Spleen (tissue), 11 donors: Measurements from ENCODE around the gene USP36. TPM values are rescaled to one million over a fixed set of nuclear protein-coding genes. Genes with fewer than 3 reads are reported as not detected.
A peak's percentile ranks its signal among the peaks of the same experiment; 100 is the strongest.

Experiments
- DNase-seq: peaks from one replicate; pipeline ENCODE4 v3.0.0-alpha.2; 2020
- H3K27ac ChIP-seq, 8 donors: fragments of 200-600 bp; sonication (generic) in 7 of 8; 1 replicate in 4 of 8; 2 replicates in 4 of 8; pipeline versions ENCODE4 v1.5.0 to v1.8.0; 2016 to 2021; ENCODE audit warnings: inconsistent platforms in 4 of 8, mild to moderate bottlenecking in 4 of 8, moderate library complexity in 1 of 8
- H3K27me3 ChIP-seq, 7 donors: fragments of 200-600 bp; sonication (generic) in 6 of 7; replicated peaks in 1 of 7; 1 replicate in 4 of 7; 2 replicates in 3 of 7; pipeline versions ENCODE4 v1.5.0 to v1.8.0; 2016 to 2021; ENCODE audit warnings: inconsistent platforms in 3 of 7, mild to moderate bottlenecking in 1 of 7
- H3K36me3 ChIP-seq, 6 donors: fragments of 200-600 bp; sonication (generic) in 5 of 6; 1 replicate in 4 of 6; 2 replicates in 2 of 6; pipeline versions ENCODE4 v1.5.0 to v1.8.0; 2016 to 2021; ENCODE audit warnings: inconsistent platforms in 2 of 6
- H3K4me1 ChIP-seq, 6 donors: fragments of 200-600 bp; sonication (generic) in 5 of 6; 1 replicate in 3 of 6; 2 replicates in 3 of 6; pipeline versions ENCODE4 v1.5.0 to v1.8.0; 2016 to 2021; ENCODE audit warnings: inconsistent platforms in 3 of 6
- H3K4me3 ChIP-seq, 8 donors: fragments of 200-600 bp; sonication (generic) in 7 of 8; 1 replicate in 4 of 8; 2 replicates in 4 of 8; pipeline versions ENCODE4 v1.5.0 to v1.8.0; 2016 to 2021; ENCODE audit warnings: inconsistent platforms in 4 of 8, mild to moderate bottlenecking in 4 of 8, moderate library complexity in 2 of 8
- H3K9me3 ChIP-seq, 8 donors: fragments of 200-600 bp; sonication (generic) in 7 of 8; 1 replicate in 4 of 8; 2 replicates in 4 of 8; pipeline versions ENCODE4 v1.5.0 to v1.8.0; 2016 to 2021; ENCODE audit warnings: inconsistent platforms in 4 of 8
- POLR2A ChIP-seq, 3 donors: fragments of 450-650 bp; IDR thresholded peaks; one replicate each; pipeline ENCODE4 v1.5.1; 2017; ENCODE audit warnings: antibody characterized with exemption in 3 of 3, mild to moderate bottlenecking in 1 of 3
- POLR2AphosphoS5 ChIP-seq, 3 donors: sonication (generic); formaldehyde crosslinking; IDR thresholded peaks; one replicate each; pipeline ENCODE4 v1.5.1; 2017; ENCODE audit warnings: antibody characterized with exemption in 3 of 3
- WGBS, 5 donors: extraction: QIAGEN DNeasy Blood & Tissue Kit in 3 of 5; methylation state at CpG; one replicate each; pipeline versions ENCODE4 v1.1.5 to v1.1.7; 2013 to 2018; 5-methylcytosine and 5-hydroxymethylcytosine counted together
- intact Hi-C: fragments of 100-400 bp; cut with DNase I; formaldehyde crosslinking; loops from one replicate; pipeline ENCODE4 v1.15.0; 2023; ENCODE audit warnings: low total_unique reads
- polyA plus RNA-seq, 3 donors: library from polyadenylated mRNA; stranded (reverse); fragments of 200-250 nt; gene quantifications; one replicate each; pipeline ENCODE4 v1.2.1, GENCODE V29; 2013
- total RNA-seq, 7 donors: library from RNA; depleted of rRNA in 3 of 7; stranded (reverse); fragments of >200 nt in 3 of 7; fragmentation: NEBNext Ultra II Directional in 4 of 7; extraction: Animal tissue kit (Norgen Biotek cat#: 25700) in 4 of 7; gene quantifications; one replicate each; pipeline versions ENCODE4 v1.1.0 to v1.2.1, GENCODE V29; 2016 to 2021
- TF ChIP-seq, protein P1 (sequence below), 11 experiments: fragments of 200-600 bp in 7 of 11; fragments of 450-650 bp in 4 of 11; sonication (generic) in 4 of 11; IDR thresholded peaks in 8 of 11; conservative IDR thresholded peaks in 3 of 11; 1 replicate in 7 of 11; 2 replicates in 4 of 11; pipeline versions ENCODE4 v1.4.0 to v1.8.0; 2016 to 2021; ENCODE audit warnings: antibody characterized with exemption in 11 of 11, inconsistent platforms in 4 of 11, mild to moderate bottlenecking in 1 of 11
- donor health status: healthy with polysubstance abuse.
- donor health status: DM: no; HTN: no; CAD: no; lungs with moderate emphysema.
- donor health status: DM: no; HTN: no; CAD: no.
- donor health status: Bipolar disorder and iron deficiency.
- donor health status: healthy.
- donor health status: DM: no; HTN: no; CAD: no.
- donor health status: DM: yes; HTN: yes; CAD: no.

The USP36 gene
- total and polyA plus RNA-seq, 10 donors = 13.4 to 95.0 (median 51.6) TPM

DNA sequence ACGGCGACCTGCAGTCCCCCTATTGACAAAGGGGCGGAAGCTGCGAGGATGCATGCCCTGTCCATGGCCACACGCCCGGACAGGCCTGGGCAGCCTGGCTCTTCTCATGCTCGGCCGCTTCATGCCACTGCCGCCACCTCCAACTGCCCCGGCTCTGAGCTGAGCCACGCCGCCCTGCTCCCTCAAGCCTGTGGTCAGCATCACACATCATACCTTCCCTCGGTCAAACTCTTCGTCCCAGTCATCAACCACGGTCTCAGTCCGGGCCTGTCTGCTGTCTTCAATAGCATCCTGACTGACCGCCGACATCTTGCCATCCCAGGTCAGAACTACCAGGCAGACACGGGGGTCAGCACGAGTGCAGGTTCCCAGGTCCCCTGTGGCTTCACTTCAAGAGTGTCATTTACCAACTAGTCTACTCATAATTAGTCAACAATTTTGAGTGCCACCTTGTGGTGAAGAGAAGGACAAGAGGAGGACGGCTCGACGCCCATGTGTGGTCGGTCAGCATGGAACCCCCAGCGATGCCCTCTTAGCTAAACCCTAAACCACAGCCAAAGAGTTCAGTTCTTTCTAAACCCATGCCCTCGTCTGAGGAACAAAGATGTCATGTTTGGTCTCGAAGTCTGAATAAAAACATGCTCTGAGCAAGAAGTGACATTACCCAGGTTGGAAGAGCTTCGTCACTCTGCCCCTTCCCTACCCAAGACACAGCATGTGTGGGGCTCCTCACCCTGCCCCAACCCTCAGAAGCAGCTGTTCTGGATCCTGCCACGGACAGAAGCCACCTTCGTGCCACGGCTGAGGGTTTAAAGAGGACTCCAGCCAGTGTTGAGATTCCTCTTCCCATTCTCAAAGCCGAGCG is 41.7 kb downstream of the USP36 start:
- TF ChIP-seq, protein P1, sequence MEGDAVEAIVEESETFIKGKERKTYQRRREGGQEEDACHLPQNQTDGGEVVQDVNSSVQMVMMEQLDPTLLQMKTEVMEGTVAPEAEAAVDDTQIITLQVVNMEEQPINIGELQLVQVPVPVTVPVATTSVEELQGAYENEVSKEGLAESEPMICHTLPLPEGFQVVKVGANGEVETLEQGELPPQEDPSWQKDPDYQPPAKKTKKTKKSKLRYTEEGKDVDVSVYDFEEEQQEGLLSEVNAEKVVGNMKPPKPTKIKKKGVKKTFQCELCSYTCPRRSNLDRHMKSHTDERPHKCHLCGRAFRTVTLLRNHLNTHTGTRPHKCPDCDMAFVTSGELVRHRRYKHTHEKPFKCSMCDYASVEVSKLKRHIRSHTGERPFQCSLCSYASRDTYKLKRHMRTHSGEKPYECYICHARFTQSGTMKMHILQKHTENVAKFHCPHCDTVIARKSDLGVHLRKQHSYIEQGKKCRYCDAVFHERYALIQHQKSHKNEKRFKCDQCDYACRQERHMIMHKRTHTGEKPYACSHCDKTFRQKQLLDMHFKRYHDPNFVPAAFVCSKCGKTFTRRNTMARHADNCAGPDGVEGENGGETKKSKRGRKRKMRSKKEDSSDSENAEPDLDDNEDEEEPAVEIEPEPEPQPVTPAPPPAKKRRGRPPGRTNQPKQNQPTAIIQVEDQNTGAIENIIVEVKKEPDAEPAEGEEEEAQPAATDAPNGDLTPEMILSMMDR (IDR thresholded peaks at IDR 0.05 in 8 of 11, conservative IDR thresholded peaks at IDR 0.05 in 3 of 11) = peak; percentile 28 to 69 (median 52)
- TF ChIP-seq POLR2A (IDR thresholded peaks at IDR 0.05) (no peak), POLR2AphosphoS5 (IDR thresholded peaks at IDR 0.05) (peak in 1 of 3 donors; percentile 51)
- no peaks in the 10 kb centered on the region for H3K9me3 ChIP-seq
- peak overlapping the region in 1 of 8 donors; percentile 21 for H3K27ac ChIP-seq
- WGBS, 5 donors = 80 to 86% (median 82%) methylated on average over 32 to 33 of the region's 33 CpGs
- DNase-seq = no peak
- intact Hi-C loops = loop anchor here (5.0 kb wide), 1 partner anchor 302 kb away; no protein-coding TSS in a partner anchor
- H3K4me1 ChIP-seq = peaks cover 7 to 51% (median 20%) of the 10 kb centered on the region in 6 donors
- no peak overlapping the region for H3K4me3 ChIP-seq
- H3K36me3 ChIP-seq = peaks cover 7 to 100% (median 67%) of the 10 kb centered on the region in 6 donors
- no peaks in the 10 kb centered on the region for H3K27me3 ChIP-seq

DNA sequence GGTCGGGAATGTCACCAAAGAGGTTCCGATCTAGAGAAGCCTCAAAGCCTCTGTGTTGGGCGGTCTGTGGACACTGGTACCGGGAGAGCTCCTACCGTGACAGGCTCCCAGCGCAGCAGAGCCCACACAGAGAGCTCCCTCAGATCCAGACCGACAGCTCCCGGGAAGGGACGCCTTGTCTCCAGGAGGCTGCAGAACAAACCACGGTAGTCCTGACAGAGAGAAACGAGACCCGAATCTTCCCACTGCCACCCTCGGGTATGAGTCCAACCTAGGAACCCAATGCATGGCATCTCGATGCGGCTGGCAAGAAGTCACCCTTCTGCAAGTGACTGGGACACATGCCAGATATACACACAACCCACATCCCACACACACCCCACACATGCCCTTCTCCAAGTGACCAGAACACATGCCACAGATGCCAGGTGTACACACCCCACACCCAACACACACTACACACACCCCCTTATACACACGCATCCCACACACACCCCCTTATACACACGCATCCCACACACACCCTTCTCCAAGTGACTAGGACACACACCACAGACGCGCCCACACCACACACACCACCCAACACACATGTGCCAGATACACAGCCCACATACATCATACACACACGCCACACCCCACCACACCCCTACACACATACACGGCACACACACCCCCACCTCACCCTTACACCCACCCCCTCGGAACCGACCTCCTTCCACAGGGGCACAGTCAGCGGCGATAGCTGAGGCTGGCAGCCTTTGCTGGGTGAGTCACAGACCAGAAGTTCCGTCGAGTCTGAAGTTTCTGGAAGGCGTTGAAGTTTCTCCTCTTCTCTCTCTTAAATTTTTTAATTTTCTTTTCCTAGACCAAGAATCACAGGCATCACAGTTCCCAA is 42.7 kb downstream of the USP36 start:
- DNase-seq = no peak
- Histone ChIP-seq H3K27ac (no peak overlapping the region), H3K9me3 (no peaks in the 10 kb centered on the region), H3K27me3 (no peaks in the 10 kb centered on the region), H3K36me3 (peaks cover 7 to 99% (median 64%) of the 10 kb centered on the region in 6 donors), H3K4me3 (no peak overlapping the region), H3K4me1 (peaks cover 0 to 41% (median 12%) of the 10 kb centered on the region in 6 donors)
- TF ChIP-seq, protein P1 (IDR thresholded peaks at IDR 0.05 in 8 of 11, conservative IDR thresholded peaks at IDR 0.05 in 3 of 11) = no peak
- no peak for TF ChIP-seq POLR2A (IDR thresholded peaks at IDR 0.05)
- WGBS, 5 donors = 86 to 95% (median 89%) methylated on average over 24 to 28 of the region's 28 CpGs
- intact Hi-C loops = loop anchor here (5.0 kb wide), 1 partner anchor 301 kb away; no protein-coding TSS in a partner anchor

DNA sequence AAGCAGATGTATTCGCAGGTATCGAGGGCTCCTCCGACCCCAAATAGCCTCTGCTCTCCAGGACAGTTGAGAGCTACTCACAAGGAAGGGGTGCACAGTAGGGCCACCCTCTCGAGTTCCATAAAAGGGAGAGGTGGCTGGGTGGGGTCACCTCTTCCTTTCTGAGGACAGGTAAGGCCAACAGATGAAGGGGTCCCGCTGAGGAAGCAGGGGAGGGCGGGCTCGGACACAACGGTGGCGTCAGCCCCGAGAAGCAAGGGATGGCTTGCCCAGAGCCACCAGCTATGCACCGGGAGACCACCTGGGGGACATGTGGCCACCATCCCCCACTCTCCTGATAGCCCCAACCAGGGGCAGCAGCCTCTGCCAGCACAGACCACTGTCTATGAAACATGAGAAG is 43.4 kb downstream of the USP36 start:
- peaks cover 7 to 99% (median 57%) of the 10 kb centered on the region in 6 donors for H3K36me3 ChIP-seq
- TF ChIP-seq POLR2A (IDR thresholded peaks at IDR 0.05) (no peak), POLR2AphosphoS5 (IDR thresholded peaks at IDR 0.05) (peak in 1 of 3 donors; percentile 16)
- intact Hi-C loops = loop anchor here (5.0 kb wide), 1 partner anchor 300 kb away; no protein-coding TSS in a partner anchor
- no peaks in the 10 kb centered on the region for H3K9me3 ChIP-seq
- 91 to 97% (median 96%) methylated on average over 11 of the region's 11 CpGs for WGBS, 5 donors
- no peak for DNase-seq
- H3K27ac ChIP-seq = no peak overlapping the region
- H3K27me3 ChIP-seq = no peaks in the 10 kb centered on the region
- H3K4me1 ChIP-seq = peaks cover 0 to 37% (median 9%) of the 10 kb centered on the region in 6 donors
- H3K4me3 ChIP-seq = no peak overlapping the region

DNA sequence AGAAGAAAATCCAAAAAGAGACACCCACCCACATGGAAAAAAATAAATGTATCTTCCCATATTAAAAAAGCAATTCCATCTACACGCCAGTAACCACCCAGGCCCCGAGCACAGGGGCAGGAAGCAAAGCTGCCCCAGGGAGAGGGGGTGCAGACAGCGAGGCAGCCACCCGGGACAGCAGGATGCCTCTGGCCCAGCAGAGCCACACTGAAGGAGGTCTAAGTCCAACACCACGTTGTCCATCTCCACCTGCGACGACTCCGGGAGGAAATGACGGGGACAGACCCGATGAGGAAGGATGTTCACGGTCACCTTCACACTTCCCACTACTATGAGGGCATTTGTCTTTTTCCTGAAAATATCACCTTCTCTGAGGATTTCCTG is 44.1 kb downstream of the USP36 start:
- Histone ChIP-seq H3K9me3 (no peaks in the 10 kb centered on the region), H3K4me1 (peaks cover 0 to 42% (median 16%) of the 10 kb centered on the region in 6 donors), H3K27me3 (no peaks in the 10 kb centered on the region), H3K4me3 (no peak overlapping the region), H3K36me3 (peaks cover 7 to 99% (median 58%) of the 10 kb centered on the region in 6 donors), H3K27ac (no peak overlapping the region)
- intact Hi-C loops = loop anchor here (5.0 kb wide), 1 partner anchor 299 kb away; no protein-coding TSS in a partner anchor
- DNase-seq = peak; percentile 54
- WGBS, 5 donors = 59 to 71% (median 69%) methylated on average over 11 of the region's 11 CpGs
- no peak for TF ChIP-seq POLR2A (IDR thresholded peaks at IDR 0.05)
- TF ChIP-seq, protein P1 (IDR thresholded peaks at IDR 0.05 in 8 of 11, conservative IDR thresholded peaks at IDR 0.05 in 3 of 11) = no peak
- TF ChIP-seq POLR2AphosphoS5 (IDR thresholded peaks at IDR 0.05) = no peak
